ENCODE data around the gene EBNA1BP2. TPM values are rescaled to one million over a fixed set of nuclear protein-coding genes. Genes with fewer than 3 reads are reported as not detected.

The EBNA1BP2 gene
- total and polyA plus RNA-seq, 2 of the 13 experiments (the other 11 are each of a cell fraction or from before 2014, with no cell fraction given) = 27.1 to 102 TPM

- ATAC-seq (no peak), DNase-seq (ENCODE audit: low spot score) (no peak), FAIRE-seq (no peak)
- Histone ChIP-seq H3K79me2 (ENCODE audit: insufficient read depth, low read length) (no peaks in the 10 kb centered on the region), H4K20me1 (ENCODE audit: insufficient read depth, low read length) (no peaks in the 10 kb centered on the region), H3K36me3 (replicated peaks in 1 of 2; ENCODE audit: control insufficient read depth in 1 of 2, insufficient read depth in 2 of 2, low read length in 2 of 2) (no peaks in the 10 kb centered on the region), H3K9ac (ENCODE audit: insufficient read depth, low read depth, low read length) (no peak overlapping the region), H3K27ac (ENCODE audit: extremely low read length, insufficient read depth, low read length) (no peak overlapping the region), H3K4me2 (ENCODE audit: low read depth, low read length) (no peak overlapping the region), H3K4me1 (ENCODE audit: insufficient read depth, low read length) (peaks cover 3% of the 10 kb centered on the region; the same call in 1 of the 2 replicates), H3K4me3 (replicated peaks in 1 of 3; ENCODE audit: insufficient read depth in 1 of 3, low read depth in 2 of 3, low read length in 3 of 3) (no peak overlapping the region), H2AFZ (ENCODE audit: low read length) (no peak overlapping the region), H3K27me3 (ENCODE audit: control insufficient read depth in 1 of 2, insufficient read depth in 2 of 2, low read length in 2 of 2) (peaks cover 0 to 26% of the 10 kb centered on the region in 2 experiments; a peak in 3 of 5 replicates), H3K9me3 (ENCODE audit: low read length) (no peaks in the 10 kb centered on the region)
- intact Hi-C loops (cut with micrococcal nuclease; ENCODE audit: unreplicated experiment) = no loop called here
- TF ChIP-seq ZNF224 (CRISPR knock-in tag; IDR thresholded peaks at IDR 0.05) = no peak
- no peak for TF ChIP-seq ZNF747 (CRISPR knock-in tag; IDR thresholded peaks at IDR 0.05; ENCODE audit: borderline replicate concordance)
- TF ChIP-seq ZNF260 (CRISPR knock-in tag; IDR thresholded peaks at IDR 0.05; ENCODE audit: borderline replicate concordance, low read depth) = no peak
- TF ChIP-seq ZFP91 (CRISPR knock-in tag; IDR thresholded peaks at IDR 0.05; ENCODE audit: borderline replicate concordance) = no peak
- no peak for TF ChIP-seq ATF6 (CRISPR knock-in tag; conservative IDR thresholded peaks at IDR 0.05)
- in situ Hi-C loops (cut with HindIII; ENCODE audit: extremely low pct_ligation_motif_present, low pct_unique_long_range_greater_than_20kb) = no loop called here
- ChIA-PET CTCF (ENCODE audit: low intra/inter-chr PET ratio, low total read pairs) (no interaction called here), POLR2A (no interaction called here)
- no TSS peak for BruUV-seq (replicated peaks)
- 2% methylated on average over 4 of the region's 4 CpGs for WGBS (ENCODE audit: low lambda C conversion rate)
These were observed 5.6 kb upstream of the EBNA1BP2 start for GRCh38 chr1:43177691-43178090.
